GM04504 (cell line): ENCODE results near the gene PPP1R3G.
"Not testable (repeated sequence)": the region's sequence is repeated elsewhere in the genome, so short reads cannot be mapped to it uniquely, and the experiment has no call there.

Experiments used
- DNase-seq: peaks from one replicate; pipeline ENCODE4 v3.0.0-alpha.2; 2012; ENCODE audit warnings: low read depth

Gene PPP1R3G

GRCh38 chr6:5120011-5120410, 34.9 kb downstream of the PPP1R3G start:
- no peak for DNase-seq

- DNase-seq: not testable (repeated sequence)
Observed at GRCh38 chr6:5120543-5120942, 35.4 kb downstream of the PPP1R3G start.

- no peak for DNase-seq
Observed at GRCh38 chr6:5121479-5121878, 36.3 kb downstream of the PPP1R3G start.

- DNase-seq: no peak
Observed at GRCh38 chr6:5121956-5122355, 36.8 kb downstream of the PPP1R3G start.

GRCh38 chr6:5122504-5123112, 37.5 kb downstream of the PPP1R3G start:
- no peak for DNase-seq

- no peak for DNase-seq
Observed at GRCh38 chr6:5123296-5124143, 38.4 kb downstream of the PPP1R3G start.

GRCh38 chr6:5124526-5124925, 39.4 kb downstream of the PPP1R3G start:
- no peak for DNase-seq

GRCh38 chr6:5125152-5126006, 40.2 kb downstream of the PPP1R3G start:
- no peak for DNase-seq

GRCh38 chr6:5126214-5126613, 41.1 kb downstream of the PPP1R3G start:
- no peak for DNase-seq

GRCh38 chr6:5127106-5127687, 42.1 kb downstream of the PPP1R3G start:
- no peak for DNase-seq

- no peak for DNase-seq
Observed at GRCh38 chr6:5128351-5128750, 43.2 kb downstream of the PPP1R3G start.

GRCh38 chr6:5130135-5130866, 45.2 kb downstream of the PPP1R3G start:
- DNase-seq: no peak

GRCh38 chr6:5132731-5133130, 47.6 kb downstream of the PPP1R3G start:
- DNase-seq: peak; percentile 87

GRCh38 chr6:5133943-5134342, 48.8 kb downstream of the PPP1R3G start:
- no peak for DNase-seq

GRCh38 chr6:5135788-5136376, 50.7 kb downstream of the PPP1R3G start:
- no peak for DNase-seq

- no peak for DNase-seq
Observed at GRCh38 chr6:5136851-5137250, 51.7 kb downstream of the PPP1R3G start.
